Neural progenitor cell (in vitro differentiated cells): ENCODE measurements around the gene MYLK. TPM values are rescaled to one million over a fixed set of nuclear protein-coding genes. Genes with fewer than 3 reads are reported as not detected.
"Not testable (repeated sequence)": the region's sequence is repeated elsewhere in the genome, so short reads cannot be mapped to it uniquely, and the experiment has no call there.

Source experiments
- DNase-seq: peaks from one replicate; pipeline ENCODE4 v3.0.0-alpha.2; 2016; ENCODE audit warnings: low spot score
- H2AFZ ChIP-seq: fragments of 200-600 bp; sonication (generic); replicated peaks from 2 replicates; pipeline ENCODE4 v1.6.1; 2016; ENCODE audit warnings: antibody characterized with exemption
- H3F3A ChIP-seq: fragments of 200-600 bp; sonication (generic); 2 replicates; pipeline ENCODE4 v1.6.1; 2016; ENCODE audit warnings: antibody characterized with exemption, low read depth
- H3K27ac ChIP-seq: fragments of 200-600 bp; sonication (generic); 2 replicates; pipeline ENCODE4 v1.5.1; 2016; ENCODE audit warnings: mild to moderate bottlenecking
- H3K27me3 ChIP-seq: fragments of 200-600 bp; sonication (generic); 2 replicates; pipeline ENCODE4 v1.6.1; 2016; ENCODE audit warnings: mild to moderate bottlenecking, moderate library complexity
- H3K36me3 ChIP-seq: fragments of 200-600 bp; sonication (generic); 2 replicates; pipeline ENCODE4 v1.5.1; 2016
- H3K4me1 ChIP-seq: fragments of 200-600 bp; sonication (generic); 2 replicates; pipeline ENCODE4 v1.6.1; 2016; ENCODE audit warnings: mixed run types
- H3K4me2 ChIP-seq: fragments of 200-600 bp; sonication (generic); 2 replicates; pipeline ENCODE4 v1.6.1; 2016
- H3K4me3 ChIP-seq: fragments of 200-600 bp; sonication (generic); 2 replicates; pipeline ENCODE4 v1.5.1; 2016
- H3K79me2 ChIP-seq: fragments of 200-600 bp; sonication (generic); 2 replicates; pipeline ENCODE4 v1.6.1; 2016; ENCODE audit warnings: low read depth
- H3K9ac ChIP-seq: fragments of 200-600 bp; sonication (generic); 2 replicates; pipeline ENCODE4 v1.6.1; 2016
- H3K9me3 ChIP-seq: fragments of 200-600 bp; sonication (generic); 2 replicates; pipeline ENCODE4 v1.5.1; 2016; ENCODE audit warnings: low read depth
- H4K20me1 ChIP-seq: fragments of 200-600 bp; sonication (generic); 2 replicates; pipeline ENCODE4 v1.6.1; 2016; ENCODE audit warnings: low read depth
- H3K27ac Mint-ChIP-seq: 3 replicates; pipeline ENCODE4 v1.8.0; 2021; ENCODE audit warnings: mixed read lengths
- H3K27me3 Mint-ChIP-seq: 2 replicates; pipeline ENCODE4 v1.8.0; 2022; ENCODE audit warnings: low read depth, mild to moderate bottlenecking, inconsistent platforms, moderate library complexity, mixed read lengths; ENCODE audit not compliant: insufficient read depth
- H3K36me3 Mint-ChIP-seq: 3 replicates; pipeline ENCODE4 v1.8.0; 2021; ENCODE audit warnings: mixed read lengths
- H3K4me1 Mint-ChIP-seq: 3 replicates; pipeline ENCODE4 v1.8.0; 2021; ENCODE audit warnings: mixed read lengths
- H3K4me3 Mint-ChIP-seq: 3 replicates; pipeline ENCODE4 v1.8.0; 2021; ENCODE audit warnings: mild to moderate bottlenecking, moderate library complexity, mixed read lengths
- H3K9me3 Mint-ChIP-seq: 3 replicates; pipeline ENCODE4 v1.8.0; 2020; ENCODE audit warnings: mixed read lengths
- EZH2 ChIP-seq: fragments of 200-600 bp; sonication (generic); IDR thresholded peaks from 2 replicates; pipeline ENCODE4 v1.6.1; 2017; ENCODE audit warnings: antibody characterized with exemption, mild to moderate bottlenecking, moderate library complexity
- EZH2phosphoT487 ChIP-seq: fragments of 200-600 bp; sonication (generic); IDR thresholded peaks from 2 replicates; pipeline ENCODE4 v1.6.1; 2017; ENCODE audit warnings: antibody characterized with exemption
- total RNA-seq: library from RNA; depleted of rRNA; stranded (reverse); fragments of >200 nt; gene quantifications from 2 replicates; pipeline ENCODE4 v1.2.3, GENCODE V29; 2015; ENCODE audit warnings: low replicate concordance
- TF ChIP-seq, protein P1 (sequence below): fragments of 200-600 bp; sonication (generic); IDR thresholded peaks from 2 replicates; pipeline ENCODE4 v1.5.1; 2017; ENCODE audit warnings: antibody characterized with exemption, mild to moderate bottlenecking

Gene MYLK
- total RNA-seq, 1 donor from 2014 or later = 28.4 TPM

DNA sequence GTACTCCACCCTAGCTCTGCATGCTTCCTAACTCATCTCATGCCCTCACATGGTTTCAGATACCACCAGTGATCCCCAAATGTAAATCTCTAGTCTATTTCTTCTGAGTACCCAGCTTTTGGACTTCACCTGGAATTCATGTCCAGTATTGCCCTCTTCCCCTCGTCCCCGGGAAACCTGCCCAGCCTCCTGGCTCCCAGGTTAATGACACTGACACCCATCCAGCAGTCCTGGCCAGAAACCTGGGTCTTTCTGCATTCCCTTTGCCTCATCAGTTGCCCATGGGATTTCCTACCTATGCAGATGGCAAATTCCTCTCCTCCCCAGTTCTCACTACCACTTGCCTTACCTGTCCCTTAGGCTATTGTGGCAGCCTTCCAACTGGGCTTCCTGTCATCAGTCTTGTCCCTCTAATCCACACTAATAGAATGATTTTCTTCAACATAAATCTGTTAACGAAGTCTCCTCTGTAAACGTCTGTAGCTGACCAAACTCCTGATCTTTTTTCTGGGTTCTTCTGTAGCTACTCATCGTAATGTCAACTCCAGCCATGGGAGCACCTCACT lies 15.3 kb upstream of the MYLK start:
- Mint-ChIP-seq H3K9me3 (peaks cover 2% of the 10 kb centered on the region), H3K4me1 (no peaks in the 10 kb centered on the region), H3K27ac (no peak overlapping the region)

DNA sequence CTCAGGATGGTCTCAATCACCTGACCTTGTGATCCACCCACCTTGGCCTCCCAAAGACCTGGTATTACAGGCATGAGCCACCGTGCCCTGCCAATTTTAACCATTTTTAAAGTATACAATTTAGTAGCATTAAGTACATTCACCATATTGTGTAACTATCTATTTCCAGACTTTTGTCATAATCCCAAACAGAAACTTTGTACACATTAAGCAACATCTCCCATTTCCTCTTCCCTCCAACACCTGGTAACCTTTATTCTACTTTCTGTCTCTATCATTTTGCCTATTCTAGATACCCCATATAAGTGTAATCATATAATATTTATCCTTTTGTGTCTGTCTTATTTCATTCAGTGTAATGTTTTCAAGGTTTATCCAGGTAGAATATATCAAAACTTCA lies 8.9 kb upstream of the MYLK start:
- Mint-ChIP-seq H3K4me3 (no peak overlapping the region), H3K27me3 (peaks cover 8% of the 10 kb centered on the region), H3K9me3 (peaks cover 46% of the 10 kb centered on the region), H3K36me3 (peaks cover 11% of the 10 kb centered on the region), H3K4me1 (peaks cover 2% of the 10 kb centered on the region), H3K27ac (no peak overlapping the region)
- Histone ChIP-seq H3K79me2 (no peaks in the 10 kb centered on the region), H3K4me2 (no peak overlapping the region), H3K27me3 (no peaks in the 10 kb centered on the region), H3K9ac (no peak overlapping the region), H3K4me3 (no peak overlapping the region), H3K9me3 (peaks cover 13% of the 10 kb centered on the region), H3K27ac (no peak overlapping the region), H3K36me3 (no peaks in the 10 kb centered on the region), H2AFZ (no peak overlapping the region), H3K4me1 (no peaks in the 10 kb centered on the region), H3F3A (no peaks in the 10 kb centered on the region), H4K20me1 (no peaks in the 10 kb centered on the region)
- DNase-seq = no peak
- TF ChIP-seq EZH2phosphoT487 = no peak
- no peak for TF ChIP-seq EZH2
- TF ChIP-seq, protein P1, sequence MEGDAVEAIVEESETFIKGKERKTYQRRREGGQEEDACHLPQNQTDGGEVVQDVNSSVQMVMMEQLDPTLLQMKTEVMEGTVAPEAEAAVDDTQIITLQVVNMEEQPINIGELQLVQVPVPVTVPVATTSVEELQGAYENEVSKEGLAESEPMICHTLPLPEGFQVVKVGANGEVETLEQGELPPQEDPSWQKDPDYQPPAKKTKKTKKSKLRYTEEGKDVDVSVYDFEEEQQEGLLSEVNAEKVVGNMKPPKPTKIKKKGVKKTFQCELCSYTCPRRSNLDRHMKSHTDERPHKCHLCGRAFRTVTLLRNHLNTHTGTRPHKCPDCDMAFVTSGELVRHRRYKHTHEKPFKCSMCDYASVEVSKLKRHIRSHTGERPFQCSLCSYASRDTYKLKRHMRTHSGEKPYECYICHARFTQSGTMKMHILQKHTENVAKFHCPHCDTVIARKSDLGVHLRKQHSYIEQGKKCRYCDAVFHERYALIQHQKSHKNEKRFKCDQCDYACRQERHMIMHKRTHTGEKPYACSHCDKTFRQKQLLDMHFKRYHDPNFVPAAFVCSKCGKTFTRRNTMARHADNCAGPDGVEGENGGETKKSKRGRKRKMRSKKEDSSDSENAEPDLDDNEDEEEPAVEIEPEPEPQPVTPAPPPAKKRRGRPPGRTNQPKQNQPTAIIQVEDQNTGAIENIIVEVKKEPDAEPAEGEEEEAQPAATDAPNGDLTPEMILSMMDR = no peak

More for the DNA sequence above, 15.3 kb upstream of the MYLK start:
- Histone ChIP-seq H3K4me3 (no peak overlapping the region), H3K4me2 (no peak overlapping the region), H3K27me3 (no peaks in the 10 kb centered on the region), H4K20me1 (no peaks in the 10 kb centered on the region), H3K9ac (no peak overlapping the region), H3K27ac (no peak overlapping the region), H3K9me3 (no peaks in the 10 kb centered on the region), H3K4me1 (no peaks in the 10 kb centered on the region), H3K36me3 (no peaks in the 10 kb centered on the region), H3K79me2 (no peaks in the 10 kb centered on the region), H3F3A (no peaks in the 10 kb centered on the region), H2AFZ (no peak overlapping the region)
- TF ChIP-seq EZH2 (no peak), EZH2phosphoT487 (no peak)
- TF ChIP-seq, protein P1 = no peak
- Mint-ChIP-seq H3K27me3 (peaks cover 2% of the 10 kb centered on the region), H3K36me3 (no peaks in the 10 kb centered on the region), H3K4me3 (no peak overlapping the region)
- DNase-seq = no peak

DNA sequence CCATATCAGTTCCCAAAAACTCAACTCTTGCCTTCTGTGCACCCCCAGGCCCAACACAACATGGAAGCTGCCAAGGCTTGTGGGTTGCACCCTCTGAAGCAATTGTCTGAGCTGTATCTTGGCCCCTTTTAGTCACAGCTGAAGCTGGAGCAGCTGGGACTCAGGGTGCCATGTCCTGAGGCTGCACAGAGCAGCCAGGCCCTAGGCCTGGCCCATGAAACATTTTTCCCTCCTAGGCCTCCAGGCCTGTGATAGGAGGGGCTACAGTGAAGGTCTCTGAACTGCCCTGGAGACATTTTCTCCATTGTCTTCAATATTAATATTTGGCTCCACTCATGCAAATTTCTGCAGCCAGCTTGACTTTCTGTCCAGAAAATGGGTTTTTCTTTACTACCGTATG lies 8.1 kb upstream of the MYLK start:
- H3F3A ChIP-seq = no peaks in the 10 kb centered on the region
- H3K4me3 Mint-ChIP-seq = no peak overlapping the region
- H3K27me3 Mint-ChIP-seq = peaks cover 8% of the 10 kb centered on the region
- no peaks in the 10 kb centered on the region for H3K36me3 ChIP-seq
- peaks cover 21% of the 10 kb centered on the region for H3K9me3 ChIP-seq
- no peaks in the 10 kb centered on the region for H3K79me2 ChIP-seq
- H3K9me3 Mint-ChIP-seq = peaks cover 50% of the 10 kb centered on the region
- H3K4me1 ChIP-seq = no peaks in the 10 kb centered on the region
- no peak overlapping the region for H3K9ac ChIP-seq
- H3K27ac Mint-ChIP-seq = no peak overlapping the region
- H4K20me1 ChIP-seq = no peaks in the 10 kb centered on the region
- TF ChIP-seq EZH2phosphoT487 (no peak), EZH2 (no peak)
- TF ChIP-seq, protein P1 = no peak
- no peaks in the 10 kb centered on the region for H3K27me3 ChIP-seq
- DNase-seq = no peak
- no peak overlapping the region for H2AFZ ChIP-seq
- peaks cover 11% of the 10 kb centered on the region for H3K36me3 Mint-ChIP-seq
- H3K4me2 ChIP-seq = no peak overlapping the region
- no peak overlapping the region for H3K4me3 ChIP-seq
- no peak overlapping the region for H3K27ac ChIP-seq
- peaks cover 2% of the 10 kb centered on the region for H3K4me1 Mint-ChIP-seq

DNA sequence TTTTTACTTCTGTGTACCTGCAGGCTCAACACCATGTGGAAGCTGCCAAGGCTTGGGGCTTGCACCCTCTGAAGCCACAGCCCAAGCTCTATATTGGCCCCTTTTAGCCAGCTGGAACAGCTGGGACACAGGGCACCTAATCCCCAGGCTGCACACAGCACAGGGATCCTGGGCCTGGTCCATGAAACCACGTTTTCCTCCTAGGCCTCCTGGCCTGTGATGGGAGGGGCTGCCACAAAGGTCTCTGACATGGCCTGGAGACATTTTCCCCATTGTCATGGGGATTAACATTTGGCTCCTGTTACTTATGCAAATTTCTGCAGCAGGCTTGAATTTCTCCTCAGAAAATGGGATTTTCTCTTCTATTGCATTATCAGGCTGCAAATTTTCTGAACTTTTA lies 6.9 kb upstream of the MYLK start:
- H3K9ac ChIP-seq, DNase-seq, H4K20me1 ChIP-seq, H3K79me2 ChIP-seq, H3K27ac ChIP-seq, H3F3A ChIP-seq, H3K4me1 ChIP-seq, H3K27ac Mint-ChIP-seq, H3K27me3 Mint-ChIP-seq, H3K4me3 ChIP-seq, H3K27me3 ChIP-seq, H3K36me3 ChIP-seq, H3K4me2 ChIP-seq, H3K4me3 Mint-ChIP-seq, H2AFZ ChIP-seq, H3K4me1 Mint-ChIP-seq: not testable (repeated sequence)
- Mint-ChIP-seq H3K9me3 (peaks cover 52% of the 10 kb centered on the region), H3K36me3 (peaks cover 11% of the 10 kb centered on the region)
- H3K9me3 ChIP-seq = peaks cover 22% of the 10 kb centered on the region

DNA sequence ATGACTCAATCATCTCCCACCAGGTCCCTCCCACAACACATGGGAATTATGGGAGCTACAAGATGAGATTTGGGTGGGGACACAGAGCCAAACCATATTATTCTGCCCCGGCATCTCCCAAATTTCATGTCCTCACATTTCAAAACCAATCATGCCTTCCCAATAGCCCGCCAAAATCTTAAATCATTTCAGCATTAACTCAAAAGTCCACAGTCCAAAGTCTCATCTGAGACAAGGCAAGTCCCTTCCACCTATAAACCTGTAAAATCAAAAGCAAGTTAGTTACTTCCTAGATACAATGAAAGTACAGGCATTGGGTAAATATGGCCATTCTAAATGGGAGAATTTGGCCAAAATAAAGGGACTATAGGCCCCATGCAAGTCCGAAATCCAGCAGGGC lies 6.0 kb upstream of the MYLK start:
- H3K27me3 Mint-ChIP-seq, H3F3A ChIP-seq, H2AFZ ChIP-seq, H3K79me2 ChIP-seq, H4K20me1 ChIP-seq, H3K4me1 ChIP-seq, DNase-seq, H3K36me3 ChIP-seq, H3K4me3 Mint-ChIP-seq, H3K4me2 ChIP-seq, H3K4me1 Mint-ChIP-seq, H3K27me3 ChIP-seq, H3K27ac Mint-ChIP-seq, H3K4me3 ChIP-seq, H3K9ac ChIP-seq, H3K27ac ChIP-seq: not testable (repeated sequence)
- Mint-ChIP-seq H3K9me3 (peaks cover 52% of the 10 kb centered on the region), H3K36me3 (peaks cover 11% of the 10 kb centered on the region)
- peaks cover 22% of the 10 kb centered on the region for H3K9me3 ChIP-seq
